PC-9 (cell line): Measurements from ENCODE around the gene ZNF804A. TPM values are rescaled to one million over a fixed set of nuclear protein-coding genes. Genes with fewer than 3 reads are reported as not detected.

Source experiments
- BruUV-seq: library from RNA; stranded (reverse); fragments of 400-500 nt; replicated peaks from 2 replicates; lab custom pipeline; 2021; lab: Mats Ljungman, UMichigan
- CTCF ChIA-PET: fragments of 300-600 bp; sonication (Branson Sonifier 250); formaldehyde crosslinking; loops from one replicate; lab custom pipeline; 2022; ENCODE audit warnings: antibody characterized with exemption; lab: Charles Lee
- POLR2A ChIA-PET: fragments of 300-600 bp; sonication (Branson Sonifier 250); formaldehyde crosslinking; loops from one replicate; lab custom pipeline; 2022; ENCODE audit warnings: antibody characterized with exemption; ENCODE audit not compliant: unreplicated experiment; lab: Charles Lee
- DNase-seq, 2 experiments: peaks; one replicate each; pipeline versions ENCODE4 v3.0.0 to v3.0.0-alpha.2; 2015 to 2022; ENCODE audit warnings: mixed read lengths in 1 of 2
- H2AFZ ChIP-seq: fragments of 200-600 bp; sonication (generic); 2 replicates; pipeline ENCODE4 v1.8.1; 2017; ENCODE audit warnings: antibody characterized with exemption
- H3F3A ChIP-seq: fragments of 200-600 bp; sonication (generic); 2 replicates; pipeline ENCODE4 v1.8.1; 2017; ENCODE audit warnings: antibody characterized with exemption, mild to moderate bottlenecking, low read depth; ENCODE audit not compliant: insufficient read depth
- H3K27ac ChIP-seq: fragments of 200-600 bp; sonication (generic); 2 replicates; pipeline ENCODE4 v1.6.1; 2016; ENCODE audit warnings: mixed run types
- H3K27me3 ChIP-seq: fragments of 200-600 bp; sonication (generic); 2 replicates; pipeline ENCODE4 v1.6.1; 2016; ENCODE audit warnings: low read depth, mixed run types; ENCODE audit not compliant: insufficient read depth
- H3K36me3 ChIP-seq: fragments of 200-600 bp; sonication (generic); 2 replicates; pipeline ENCODE4 v1.6.1; 2016; ENCODE audit warnings: low read depth, mixed run types
- H3K4me1 ChIP-seq: fragments of 200-600 bp; sonication (generic); replicated peaks from 2 replicates; pipeline ENCODE4 v1.6.1; 2016; ENCODE audit warnings: mixed run types; ENCODE audit not compliant: insufficient read depth
- H3K4me2 ChIP-seq: fragments of 200-600 bp; sonication (generic); 2 replicates; pipeline ENCODE4 v1.6.1; 2017; ENCODE audit warnings: mixed run types
- H3K4me3 ChIP-seq: fragments of 200-600 bp; sonication (generic); 2 replicates; pipeline ENCODE4 v1.6.1; 2016; ENCODE audit warnings: mixed run types
- H3K79me2 ChIP-seq: fragments of 200-600 bp; sonication (generic); 2 replicates; pipeline ENCODE4 v1.6.1; 2017; ENCODE audit warnings: low read depth, mixed run types
- H3K9me2 ChIP-seq: fragments of 200-600 bp; sonication (generic); 2 replicates; pipeline ENCODE4 v1.8.1; 2017; ENCODE audit warnings: mild to moderate bottlenecking; ENCODE audit not compliant: insufficient read depth
- H3K9me3 ChIP-seq: fragments of 200-600 bp; sonication (generic); 2 replicates; pipeline ENCODE4 v1.8.1; 2016; ENCODE audit warnings: low read depth; ENCODE audit not compliant: insufficient read depth
- H4K20me1 ChIP-seq: fragments of 200-600 bp; sonication (generic); 2 replicates; pipeline ENCODE4 v1.8.1; 2017; ENCODE audit not compliant: insufficient read depth
- EZH2 ChIP-seq: fragments of 200-600 bp; sonication (generic); IDR thresholded peaks from 2 replicates; pipeline ENCODE4 v1.8.0; 2017; ENCODE audit warnings: antibody characterized with exemption, low read depth
- intact Hi-C: fragments of 100-400 bp; cut with micrococcal nuclease; formaldehyde crosslinking; loops from one replicate; pipeline ENCODE4 v1.10.0; 2022; ENCODE audit not compliant: unreplicated experiment
- total RNA-seq: library from RNA; stranded (reverse); gene quantifications from 2 replicates; pipeline ENCODE4 v1.2.3, GENCODE V29; 2021
- TF ChIP-seq, protein P1 (sequence below): fragments of 200-600 bp; sonication (generic); conservative IDR thresholded peaks from 2 replicates; pipeline ENCODE4 v1.6.1; 2017; ENCODE audit warnings: mixed run types, antibody characterized with exemption, mild to moderate bottlenecking, moderate library complexity

The ZNF804A gene
- total RNA-seq, 1 experiment from 2014 or later: not detected

DNA sequence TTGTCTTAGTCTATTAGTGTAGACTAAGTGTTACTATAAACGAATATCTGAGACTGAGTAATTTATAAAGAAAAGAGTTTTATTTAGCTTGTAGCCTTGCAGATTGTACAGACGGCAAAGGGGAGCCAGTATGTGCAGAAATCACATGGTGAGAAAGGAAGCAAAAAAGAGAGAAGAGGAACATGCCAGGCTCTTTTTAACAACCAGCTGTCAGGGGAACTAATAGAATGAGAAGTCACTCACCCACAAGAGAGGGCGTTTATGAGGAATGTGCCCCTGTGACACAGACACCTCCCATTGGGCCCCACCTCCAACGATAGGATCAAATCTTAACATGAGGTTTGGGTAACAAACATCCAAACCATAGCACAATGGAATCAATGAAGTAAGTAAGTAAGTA, 20.6 kb upstream of the ZNF804A start:
- Histone ChIP-seq H3K4me2 (no peak overlapping the region), H3K27ac (no peak overlapping the region), H3K9me3 (no peaks in the 10 kb centered on the region), H3F3A (no peaks in the 10 kb centered on the region), H3K36me3 (no peaks in the 10 kb centered on the region), H3K9me2 (no peaks in the 10 kb centered on the region), H3K27me3 (no peaks in the 10 kb centered on the region), H2AFZ (no peak overlapping the region), H3K79me2 (no peaks in the 10 kb centered on the region), H3K4me1 (no peaks in the 10 kb centered on the region), H3K4me3 (no peak overlapping the region), H4K20me1 (no peaks in the 10 kb centered on the region)
- DNase-seq: no peak
- intact Hi-C loops: no loop called here
- no TSS peak for BruUV-seq
- no peak for TF ChIP-seq EZH2
- TF ChIP-seq, protein P1, sequence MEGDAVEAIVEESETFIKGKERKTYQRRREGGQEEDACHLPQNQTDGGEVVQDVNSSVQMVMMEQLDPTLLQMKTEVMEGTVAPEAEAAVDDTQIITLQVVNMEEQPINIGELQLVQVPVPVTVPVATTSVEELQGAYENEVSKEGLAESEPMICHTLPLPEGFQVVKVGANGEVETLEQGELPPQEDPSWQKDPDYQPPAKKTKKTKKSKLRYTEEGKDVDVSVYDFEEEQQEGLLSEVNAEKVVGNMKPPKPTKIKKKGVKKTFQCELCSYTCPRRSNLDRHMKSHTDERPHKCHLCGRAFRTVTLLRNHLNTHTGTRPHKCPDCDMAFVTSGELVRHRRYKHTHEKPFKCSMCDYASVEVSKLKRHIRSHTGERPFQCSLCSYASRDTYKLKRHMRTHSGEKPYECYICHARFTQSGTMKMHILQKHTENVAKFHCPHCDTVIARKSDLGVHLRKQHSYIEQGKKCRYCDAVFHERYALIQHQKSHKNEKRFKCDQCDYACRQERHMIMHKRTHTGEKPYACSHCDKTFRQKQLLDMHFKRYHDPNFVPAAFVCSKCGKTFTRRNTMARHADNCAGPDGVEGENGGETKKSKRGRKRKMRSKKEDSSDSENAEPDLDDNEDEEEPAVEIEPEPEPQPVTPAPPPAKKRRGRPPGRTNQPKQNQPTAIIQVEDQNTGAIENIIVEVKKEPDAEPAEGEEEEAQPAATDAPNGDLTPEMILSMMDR: no peak
- ChIA-PET POLR2A (no interaction called here), CTCF (no interaction called here)

DNA sequence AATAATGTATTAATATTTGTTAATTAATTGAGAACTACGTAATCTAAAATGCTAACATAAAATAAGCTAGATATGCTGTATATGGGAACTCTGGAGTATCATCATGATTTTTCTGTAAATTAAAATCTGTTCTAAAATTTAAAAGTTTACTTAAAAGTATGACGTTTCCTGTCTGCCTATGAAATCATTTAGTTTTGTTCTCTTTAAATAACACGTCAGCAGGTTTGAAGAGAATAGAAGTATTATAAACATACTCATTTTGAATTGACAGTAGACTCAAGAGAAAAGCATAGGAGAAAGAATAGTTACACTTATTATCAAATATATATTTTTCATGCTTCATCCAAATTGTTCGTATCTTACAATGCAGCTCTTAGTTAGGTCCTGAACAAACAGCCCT, 19.1 kb upstream of the ZNF804A start:
- Histone ChIP-seq H3K4me2 (no peak overlapping the region), H3K9me2 (no peaks in the 10 kb centered on the region), H4K20me1 (no peaks in the 10 kb centered on the region), H3K4me1 (no peaks in the 10 kb centered on the region), H3K4me3 (no peak overlapping the region), H3K79me2 (no peaks in the 10 kb centered on the region), H3K27me3 (no peaks in the 10 kb centered on the region), H3K36me3 (no peaks in the 10 kb centered on the region), H2AFZ (no peak overlapping the region), H3F3A (no peaks in the 10 kb centered on the region), H3K27ac (no peak overlapping the region), H3K9me3 (no peaks in the 10 kb centered on the region)
- no TSS peak for BruUV-seq
- TF ChIP-seq EZH2: no peak
- TF ChIP-seq, protein P1: no peak
- no peak for DNase-seq
- CTCF ChIA-PET: no interaction called here
- POLR2A ChIA-PET: no interaction called here
- intact Hi-C loops: no loop called here

DNA sequence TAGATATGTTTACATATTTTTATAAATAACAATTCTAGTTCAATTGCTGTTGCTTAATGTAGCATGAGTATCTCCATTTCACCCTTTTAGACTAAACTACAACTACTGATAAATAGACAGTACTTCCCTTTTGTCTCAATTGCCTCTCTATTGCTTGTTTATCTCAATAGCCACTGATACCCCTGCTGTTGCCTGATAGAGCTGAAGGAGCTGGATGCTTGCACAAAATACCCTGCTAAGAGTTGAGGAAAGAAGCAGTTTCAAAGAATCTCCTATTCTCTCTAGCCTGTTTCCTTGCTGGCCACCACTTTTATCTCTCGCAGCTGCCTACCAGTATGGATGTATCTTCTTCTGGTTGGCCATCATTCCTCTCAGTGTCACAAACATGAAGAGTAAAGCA, 16.9 kb upstream of the ZNF804A start:
- intact Hi-C loops: no loop called here
- Histone ChIP-seq H2AFZ (no peak overlapping the region), H3K36me3 (no peaks in the 10 kb centered on the region), H3K79me2 (no peaks in the 10 kb centered on the region), H3K9me3 (no peaks in the 10 kb centered on the region), H3K4me3 (no peak overlapping the region), H4K20me1 (no peaks in the 10 kb centered on the region), H3K4me1 (no peaks in the 10 kb centered on the region), H3K27me3 (no peaks in the 10 kb centered on the region), H3K4me2 (no peak overlapping the region), H3F3A (no peaks in the 10 kb centered on the region), H3K27ac (no peak overlapping the region), H3K9me2 (no peaks in the 10 kb centered on the region)
- no TSS peak for BruUV-seq
- TF ChIP-seq EZH2: no peak
- TF ChIP-seq, protein P1: no peak
- POLR2A ChIA-PET: no interaction called here
- CTCF ChIA-PET: no interaction called here
- DNase-seq: no peak
